PC-9 (cell line): Measurements from ENCODE around the gene SAMHD1.

Experiments
- EZH2 ChIP-seq: fragments of 200-600 bp; sonication (generic); IDR thresholded peaks from 2 replicates; pipeline ENCODE4 v1.8.0; 2017; ENCODE audit warnings: antibody characterized with exemption, low read depth
- TF ChIP-seq, protein P1 (sequence below): fragments of 200-600 bp; sonication (generic); conservative IDR thresholded peaks from 2 replicates; pipeline ENCODE4 v1.6.1; 2017; ENCODE audit warnings: mixed run types, antibody characterized with exemption, mild to moderate bottlenecking, moderate library complexity

DNA sequence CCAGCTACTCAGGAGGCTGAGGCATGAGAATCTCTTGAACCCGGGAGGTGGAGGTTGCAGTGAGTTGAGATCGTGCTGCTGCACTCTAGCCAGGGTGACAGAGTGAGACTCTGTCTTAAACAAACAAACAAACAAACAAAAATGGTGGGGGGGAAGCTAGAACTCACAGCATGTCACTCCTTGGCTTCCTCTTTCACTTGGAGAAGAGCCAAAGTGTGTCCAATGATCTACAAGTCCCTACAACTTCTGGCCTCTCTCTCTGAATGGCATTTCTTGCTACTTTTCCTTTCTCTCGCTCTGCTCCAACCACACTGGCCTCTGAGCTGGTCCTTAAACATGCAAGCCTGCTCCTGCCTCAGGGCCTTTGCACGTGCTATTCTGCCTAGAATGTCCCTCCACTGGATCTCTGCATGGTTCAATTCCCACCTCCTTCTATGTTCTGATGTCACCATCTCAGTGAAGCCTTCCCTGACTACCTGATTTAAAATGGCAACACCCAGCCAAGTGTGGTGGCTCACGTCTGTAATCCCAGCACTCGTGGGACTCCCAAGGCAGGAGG lies 67.5 kb downstream of the SAMHD1 start:
- TF ChIP-seq, protein P1, sequence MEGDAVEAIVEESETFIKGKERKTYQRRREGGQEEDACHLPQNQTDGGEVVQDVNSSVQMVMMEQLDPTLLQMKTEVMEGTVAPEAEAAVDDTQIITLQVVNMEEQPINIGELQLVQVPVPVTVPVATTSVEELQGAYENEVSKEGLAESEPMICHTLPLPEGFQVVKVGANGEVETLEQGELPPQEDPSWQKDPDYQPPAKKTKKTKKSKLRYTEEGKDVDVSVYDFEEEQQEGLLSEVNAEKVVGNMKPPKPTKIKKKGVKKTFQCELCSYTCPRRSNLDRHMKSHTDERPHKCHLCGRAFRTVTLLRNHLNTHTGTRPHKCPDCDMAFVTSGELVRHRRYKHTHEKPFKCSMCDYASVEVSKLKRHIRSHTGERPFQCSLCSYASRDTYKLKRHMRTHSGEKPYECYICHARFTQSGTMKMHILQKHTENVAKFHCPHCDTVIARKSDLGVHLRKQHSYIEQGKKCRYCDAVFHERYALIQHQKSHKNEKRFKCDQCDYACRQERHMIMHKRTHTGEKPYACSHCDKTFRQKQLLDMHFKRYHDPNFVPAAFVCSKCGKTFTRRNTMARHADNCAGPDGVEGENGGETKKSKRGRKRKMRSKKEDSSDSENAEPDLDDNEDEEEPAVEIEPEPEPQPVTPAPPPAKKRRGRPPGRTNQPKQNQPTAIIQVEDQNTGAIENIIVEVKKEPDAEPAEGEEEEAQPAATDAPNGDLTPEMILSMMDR: no peak
- TF ChIP-seq EZH2: no peak
